ENCODE measurements around the gene NRIP2. TPM values are rescaled to one million over a fixed set of nuclear protein-coding genes. Genes with fewer than 3 reads are reported as not detected.
A peak's percentile ranks its signal among the peaks of the same experiment; 100 is the strongest.

Gene NRIP2
- 1 to 10 TPM in 1 of 3 donors, under 1 TPM in 2; 0.64 to 2.2 (median 0.96) TPM for total RNA-seq
- long read RNA-seq, donor 1, partial matches to known transcripts = 0 of 1 reads
- long read RNA-seq, donor 1, other reads (novel, unspliced or antisense) = 0 of 1 reads
- long read RNA-seq, donor 2, partial matches to known transcripts = 0 of 2 reads
- long read RNA-seq, donor 2, other reads (novel, unspliced or antisense) = 1 of 2 reads

DNA sequence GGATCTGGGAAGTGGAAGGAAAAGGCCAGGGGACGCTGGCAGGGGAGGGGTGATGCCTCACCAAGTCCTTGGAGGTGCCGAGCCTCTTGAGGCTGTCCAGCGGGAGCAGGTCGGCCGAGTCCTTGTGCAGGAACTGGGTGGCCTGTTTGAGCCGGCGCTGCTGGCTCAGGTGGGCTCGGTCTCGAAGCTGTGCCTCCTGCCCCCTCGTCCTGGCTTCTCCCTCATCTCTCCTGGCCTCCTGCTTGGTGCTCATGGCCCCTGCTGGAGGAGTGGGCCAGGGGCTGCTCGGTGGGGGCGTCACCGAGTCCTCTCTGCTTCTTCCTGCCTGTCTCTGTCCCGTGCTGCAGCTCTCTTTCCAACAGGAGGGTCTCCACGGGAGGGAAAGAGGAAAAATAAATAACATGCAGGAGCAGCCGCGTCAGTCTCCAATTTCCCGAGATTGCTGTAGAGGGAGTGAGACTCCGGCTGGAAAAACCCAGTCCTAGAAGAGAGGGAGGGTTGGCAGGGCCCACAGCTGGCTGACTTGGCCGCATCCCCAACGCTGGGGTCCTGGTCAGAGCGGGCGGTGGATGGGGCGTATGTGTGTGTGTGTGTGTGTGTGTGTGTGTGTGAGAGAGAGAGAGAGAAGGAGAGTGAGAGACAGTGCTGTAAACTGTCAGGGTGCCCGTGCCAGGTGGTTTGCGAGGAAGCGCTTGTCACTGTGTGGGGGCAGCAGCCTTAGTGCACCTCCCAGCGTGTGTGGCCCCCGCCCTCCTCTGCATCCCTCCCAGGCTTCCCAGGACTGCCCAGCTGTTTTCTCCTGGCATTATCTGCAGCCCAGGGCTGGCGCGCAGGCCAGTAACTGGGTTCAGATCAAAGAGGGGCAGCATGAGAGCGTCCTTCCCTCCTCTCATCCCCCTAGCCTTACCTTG is at the start of gene NRIP2:
Gene NRIP2 (minus strand): TSS at position 455 of the 911 bp plus-strand sequence. CDS start 52 bp downstream, at position 403.
- Histone ChIP-seq H3K36me3 (ENCODE audit: low read depth) (no peaks in the 10 kb centered on the region), H3K4me1 (ENCODE audit: low read depth) (no peaks in the 10 kb centered on the region), H3K4me3 (no peak within 1 kb of the TSS), H3K9me3 (no peaks in the 10 kb centered on the region)
- TF ChIP-seq, protein P1, sequence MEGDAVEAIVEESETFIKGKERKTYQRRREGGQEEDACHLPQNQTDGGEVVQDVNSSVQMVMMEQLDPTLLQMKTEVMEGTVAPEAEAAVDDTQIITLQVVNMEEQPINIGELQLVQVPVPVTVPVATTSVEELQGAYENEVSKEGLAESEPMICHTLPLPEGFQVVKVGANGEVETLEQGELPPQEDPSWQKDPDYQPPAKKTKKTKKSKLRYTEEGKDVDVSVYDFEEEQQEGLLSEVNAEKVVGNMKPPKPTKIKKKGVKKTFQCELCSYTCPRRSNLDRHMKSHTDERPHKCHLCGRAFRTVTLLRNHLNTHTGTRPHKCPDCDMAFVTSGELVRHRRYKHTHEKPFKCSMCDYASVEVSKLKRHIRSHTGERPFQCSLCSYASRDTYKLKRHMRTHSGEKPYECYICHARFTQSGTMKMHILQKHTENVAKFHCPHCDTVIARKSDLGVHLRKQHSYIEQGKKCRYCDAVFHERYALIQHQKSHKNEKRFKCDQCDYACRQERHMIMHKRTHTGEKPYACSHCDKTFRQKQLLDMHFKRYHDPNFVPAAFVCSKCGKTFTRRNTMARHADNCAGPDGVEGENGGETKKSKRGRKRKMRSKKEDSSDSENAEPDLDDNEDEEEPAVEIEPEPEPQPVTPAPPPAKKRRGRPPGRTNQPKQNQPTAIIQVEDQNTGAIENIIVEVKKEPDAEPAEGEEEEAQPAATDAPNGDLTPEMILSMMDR (IDR thresholded peaks at IDR 0.05) = no peak
- intact Hi-C loops (cut with DNase I, micrococcal nuclease) = no loop called here
- no peak for DNase-seq
- ATAC-seq = peak; percentile 48

DNA sequence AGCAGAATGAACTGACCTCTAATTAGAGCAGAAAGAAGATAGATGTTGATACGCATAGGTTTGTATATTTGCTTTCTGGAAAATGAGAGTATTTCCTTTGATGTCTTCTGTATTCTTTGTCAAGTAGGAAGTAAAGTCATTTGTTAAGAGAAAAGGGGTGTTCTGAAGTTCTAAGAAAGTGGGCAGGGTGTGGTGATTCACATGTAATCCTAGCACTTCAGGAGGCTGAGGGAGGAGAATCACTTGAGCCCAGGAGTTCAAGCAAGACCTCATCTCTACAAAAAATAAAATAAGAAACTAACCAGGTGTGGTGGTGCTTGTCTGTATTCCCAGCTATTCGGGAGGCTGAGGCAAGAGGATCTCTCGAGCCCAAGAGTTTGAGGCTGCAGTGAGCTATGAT is 45.0 kb upstream of the NRIP2 start:
- H3K4me1 ChIP-seq (ENCODE audit: low read depth) = peaks cover 8% of the 10 kb centered on the region
- no peak overlapping the region for H3K4me3 ChIP-seq
- ATAC-seq (no peak), DNase-seq (no peak)
- H3K9me3 ChIP-seq = no peaks in the 10 kb centered on the region
- no peaks in the 10 kb centered on the region for H3K36me3 ChIP-seq (ENCODE audit: low read depth)
- TF ChIP-seq, protein P1 (IDR thresholded peaks at IDR 0.05) = no peak
- intact Hi-C loops (cut with DNase I, micrococcal nuclease) = no loop called here

DNA sequence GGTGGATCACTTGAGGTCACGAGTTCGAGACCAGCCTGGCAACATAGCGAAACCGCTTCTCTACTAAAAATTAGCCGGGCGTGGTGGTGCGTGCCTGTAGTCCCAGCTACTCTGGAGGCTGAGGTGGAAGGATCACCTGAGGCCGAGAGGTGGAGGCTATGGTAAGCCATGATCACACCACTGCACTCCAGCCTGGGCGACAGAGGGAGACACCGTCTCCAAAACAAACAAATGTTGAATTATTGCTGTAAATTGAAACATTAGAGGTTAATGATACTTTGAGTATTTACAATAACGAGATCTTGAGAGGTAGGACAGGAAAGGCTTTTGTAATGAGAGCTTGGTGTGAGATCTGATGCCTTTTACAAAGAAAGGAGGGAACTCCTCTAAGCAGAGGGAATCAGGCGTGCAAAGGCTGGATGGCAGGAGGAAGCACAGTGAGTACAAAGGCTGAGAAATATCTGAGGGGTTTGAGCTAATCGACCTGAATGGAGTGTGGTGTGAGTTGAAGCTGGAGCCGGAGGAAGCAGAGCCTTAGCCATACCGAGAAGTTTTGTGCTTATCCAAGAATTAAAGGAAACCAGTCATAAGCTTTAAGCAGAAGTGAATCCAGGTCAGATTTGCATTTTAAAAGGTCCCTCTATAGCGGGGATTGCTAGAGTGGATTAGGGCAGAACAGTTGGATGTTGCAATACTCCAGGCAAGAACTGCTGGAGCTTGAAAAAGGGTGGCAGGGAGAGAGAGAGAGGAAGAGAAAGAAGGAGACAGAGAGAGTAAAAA is 43.3 kb upstream of the NRIP2 start:
- Histone ChIP-seq H3K36me3 (ENCODE audit: low read depth) (no peaks in the 10 kb centered on the region), H3K4me1 (ENCODE audit: low read depth) (peaks cover 8% of the 10 kb centered on the region), H3K4me3 (no peak overlapping the region), H3K9me3 (no peaks in the 10 kb centered on the region)
- TF ChIP-seq, protein P1 (IDR thresholded peaks at IDR 0.05) = no peak
- no peak for DNase-seq
- ATAC-seq = no peak
- intact Hi-C loops (cut with DNase I, micrococcal nuclease) = no loop called here

DNA sequence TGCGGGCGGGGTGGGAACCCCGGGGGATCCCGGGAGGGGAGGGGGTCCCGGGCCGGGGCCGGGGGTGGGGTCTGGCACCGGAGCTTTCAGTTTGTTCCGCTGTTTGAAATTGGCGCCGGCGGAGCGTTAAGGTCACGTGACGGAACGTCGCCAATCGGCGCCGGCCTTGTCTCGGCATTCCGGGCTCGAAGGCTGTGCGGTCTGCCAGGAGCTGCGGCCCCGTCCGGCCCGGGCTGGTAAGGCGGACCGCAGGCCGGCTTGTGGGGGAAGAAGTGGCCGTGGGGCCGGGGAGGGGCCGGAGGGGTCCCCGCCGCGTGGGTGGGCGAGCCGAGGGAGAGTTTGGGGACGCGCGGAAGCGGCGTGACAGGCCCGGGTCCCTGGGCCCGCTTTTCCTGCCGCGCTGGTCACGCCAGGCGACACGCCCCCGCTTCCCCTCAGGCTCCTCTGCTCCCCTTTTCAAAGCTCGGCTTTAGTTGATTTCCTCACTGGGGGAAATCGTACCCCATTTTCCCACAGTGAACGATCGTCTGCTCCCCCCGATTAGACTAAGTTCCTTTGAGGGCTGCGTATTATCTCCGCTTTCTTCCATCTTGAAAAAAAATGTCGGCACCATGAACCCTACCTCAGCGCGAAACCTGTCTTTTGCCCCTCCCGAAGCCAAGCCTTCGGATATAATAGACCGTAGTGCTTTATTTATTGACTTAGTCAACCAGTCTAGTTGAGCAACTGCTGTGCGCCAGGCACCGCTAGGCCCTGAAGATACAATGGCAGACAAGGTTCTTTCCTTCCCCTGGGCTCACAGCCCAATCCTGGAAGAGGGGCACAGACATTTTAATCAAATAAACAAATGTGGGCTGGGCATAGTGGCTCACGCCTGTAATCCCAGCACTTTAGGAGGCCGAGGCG is 42.5 kb upstream of the NRIP2 start, which contains the start of the genes FOXM1 and RHNO1:
Gene FOXM1 (minus strand): TSS at position 128 of the 906 bp plus-strand sequence. CDS start 2,696 bp downstream, outside the sequence.
Gene RHNO1 (plus strand): TSS at position 177 of the 906 bp plus-strand sequence. CDS start 8,144 bp downstream, outside the sequence.
- Histone ChIP-seq H3K36me3 (ENCODE audit: low read depth) (no peaks in the 10 kb centered on the region), H3K4me3 (peak within 1 kb of the TSS; percentile 66), H3K4me1 (ENCODE audit: low read depth) (peaks cover 8% of the 10 kb centered on the region), H3K9me3 (no peaks in the 10 kb centered on the region)
- intact Hi-C loops (cut with DNase I, micrococcal nuclease) = no loop called here
- TF ChIP-seq, protein P1 (IDR thresholded peaks at IDR 0.05) = no peak
- DNase-seq = peak; percentile 93 to 94 (median 94)
- ATAC-seq = peak; percentile 94

All from mucosa of descending colon (tissue), 3 donors.